Astrocyte (in vitro differentiated cells and primary cell): Measurements from ENCODE around the gene ATL2. TPM values are rescaled to one million over a fixed set of nuclear protein-coding genes. Genes with fewer than 3 reads are reported as not detected.

ENCODE experiments used
- DNase-seq: peaks from one replicate; pipeline ENCODE4 v3.0.0-alpha.2; 2010; ENCODE audit warnings: low read depth
- FAIRE-seq: peaks from 2 replicates; lab custom pipeline; 2011; peaks lifted over from hg19 to GRCh38; lab: Jason Lieb, UNC
- H2AFZ ChIP-seq: 2 replicates; pipeline ENCODE4 v1.6.0; 2012; ENCODE audit warnings: low read depth, low read length, inconsistent platforms
- H3K27ac ChIP-seq: 2 replicates; pipeline ENCODE4 v1.5.1; 2011; ENCODE audit warnings: low read depth, low read length, inconsistent platforms
- H3K27me3 ChIP-seq: 2 replicates; pipeline ENCODE4 v1.6.0; 2011; ENCODE audit warnings: low read length, inconsistent platforms; ENCODE audit not compliant: insufficient read depth
- H3K36me3 ChIP-seq: 2 replicates; pipeline ENCODE4 v1.5.1; 2011; ENCODE audit warnings: low read length, inconsistent platforms; ENCODE audit not compliant: insufficient read depth
- H3K4me1 ChIP-seq: 2 replicates; pipeline ENCODE4 v1.5.1; 2011; ENCODE audit warnings: low read length, inconsistent platforms; ENCODE audit not compliant: insufficient read depth
- H3K4me2 ChIP-seq: 2 replicates; pipeline ENCODE4 v1.6.0; 2012; ENCODE audit warnings: low read length, inconsistent platforms
- H3K4me3 ChIP-seq: 2 replicates; pipeline ENCODE4 v1.5.1; 2011; ENCODE audit warnings: low read depth, mild to moderate bottlenecking, low read length, inconsistent platforms; ENCODE audit not compliant: insufficient read depth
- H3K79me2 ChIP-seq: 2 replicates; pipeline ENCODE4 v1.6.0; 2012; ENCODE audit warnings: mild to moderate bottlenecking, low read length, inconsistent platforms; ENCODE audit not compliant: insufficient read depth
- H3K9ac ChIP-seq: 2 replicates; pipeline ENCODE4 v1.6.0; 2012; ENCODE audit warnings: mild to moderate bottlenecking, low read length, inconsistent platforms
- H3K9me3 ChIP-seq: 2 replicates; pipeline ENCODE4 v1.5.1; 2012; ENCODE audit warnings: low read depth, mild to moderate bottlenecking, low read length, inconsistent platforms; ENCODE audit not compliant: insufficient read depth
- H4K20me1 ChIP-seq: 2 replicates; pipeline ENCODE4 v1.6.0; 2012; ENCODE audit warnings: low read length, inconsistent platforms; ENCODE audit not compliant: insufficient read depth
- H3K27ac Mint-ChIP-seq: one replicate; pipeline ENCODE4 v1.8.0; 2021; ENCODE audit warnings: mild to moderate bottlenecking, mixed read lengths; ENCODE audit not compliant: unreplicated experiment
- H3K27me3 Mint-ChIP-seq: one replicate; pipeline ENCODE4 v1.8.0; 2021; ENCODE audit warnings: low read depth, mixed read lengths; ENCODE audit not compliant: unreplicated experiment
- H3K36me3 Mint-ChIP-seq: one replicate; pipeline ENCODE4 v1.8.0; 2021; ENCODE audit warnings: low read depth, mixed read lengths; ENCODE audit not compliant: unreplicated experiment
- H3K4me1 Mint-ChIP-seq: one replicate; pipeline ENCODE4 v1.8.0; 2021; ENCODE audit warnings: low read depth, mixed read lengths; ENCODE audit not compliant: unreplicated experiment
- H3K4me3 Mint-ChIP-seq: one replicate; pipeline ENCODE4 v1.8.0; 2021; ENCODE audit warnings: mild to moderate bottlenecking, moderate library complexity, mixed read lengths; ENCODE audit not compliant: unreplicated experiment
- H3K9me3 Mint-ChIP-seq: one replicate; pipeline ENCODE4 v1.8.0; 2021; ENCODE audit warnings: mild to moderate bottlenecking, mixed read lengths; ENCODE audit not compliant: unreplicated experiment
- CTCF ChIP-seq: IDR thresholded peaks from 2 replicates; pipeline ENCODE4 v1.5.1; 2011; ENCODE audit warnings: low read depth, mild to moderate bottlenecking, inconsistent platforms, low read length, moderate library complexity; ENCODE audit not compliant: insufficient read depth
- EZH2 ChIP-seq: IDR thresholded peaks from 2 replicates; pipeline ENCODE4 v1.6.1; 2012; ENCODE audit warnings: mild to moderate bottlenecking, low read length, inconsistent platforms; ENCODE audit not compliant: insufficient read depth
- total RNA-seq: library from RNA; stranded (reverse); gene quantifications from 2 replicates; pipeline ENCODE4 v1.2.1, GENCODE V29; 2021

Gene ATL2
- total RNA-seq, 1 donor from 2014 or later, result 34.9 TPM

GRCh38 chr2:38262069-38262871 lies 114.8 kb downstream of the ATL2 start:
- H3K4me3 ChIP-seq, result no peak overlapping the region
- TF ChIP-seq CTCF, result no peak
- no peak for TF ChIP-seq EZH2
- H3K9me3 Mint-ChIP-seq, result peaks cover 4% of the 10 kb centered on the region
- no peak overlapping the region for H3K4me2 ChIP-seq
- H4K20me1 ChIP-seq, result no peaks in the 10 kb centered on the region
- H3K27me3 ChIP-seq, result no peaks in the 10 kb centered on the region
- no peak for FAIRE-seq
- no peak overlapping the region for H3K9ac ChIP-seq
- no peaks in the 10 kb centered on the region for H3K36me3 Mint-ChIP-seq
- no peak overlapping the region for H3K27ac Mint-ChIP-seq
- H3K27ac ChIP-seq, result no peak overlapping the region
- no peaks in the 10 kb centered on the region for H3K79me2 ChIP-seq
- H3K27me3 Mint-ChIP-seq, result peaks cover 9% of the 10 kb centered on the region
- no peak overlapping the region for H3K4me3 Mint-ChIP-seq
- H3K9me3 ChIP-seq, result no peaks in the 10 kb centered on the region
- peaks cover 3% of the 10 kb centered on the region for H3K4me1 Mint-ChIP-seq
- no peaks in the 10 kb centered on the region for H3K4me1 ChIP-seq
- no peak overlapping the region for H2AFZ ChIP-seq
- H3K36me3 ChIP-seq, result no peaks in the 10 kb centered on the region
- DNase-seq, result no peak

- no peak overlapping the region for H3K4me3 Mint-ChIP-seq
- Histone ChIP-seq H4K20me1 (no peaks in the 10 kb centered on the region), H3K79me2 (no peaks in the 10 kb centered on the region), H3K9me3 (no peaks in the 10 kb centered on the region), H3K27ac (no peak overlapping the region), H2AFZ (no peak overlapping the region), H3K4me1 (no peaks in the 10 kb centered on the region), H3K4me2 (no peak overlapping the region), H3K36me3 (no peaks in the 10 kb centered on the region), H3K27me3 (no peaks in the 10 kb centered on the region), H3K9ac (no peak overlapping the region), H3K4me3 (no peak overlapping the region)
- peaks cover 3% of the 10 kb centered on the region for H3K4me1 Mint-ChIP-seq
- peaks cover 4% of the 10 kb centered on the region for H3K9me3 Mint-ChIP-seq
- TF ChIP-seq CTCF, result no peak
- TF ChIP-seq EZH2, result no peak
- DNase-seq (no peak), FAIRE-seq (no peak)
- H3K27ac Mint-ChIP-seq, result no peak overlapping the region
- no peaks in the 10 kb centered on the region for H3K36me3 Mint-ChIP-seq
- peaks cover 9% of the 10 kb centered on the region for H3K27me3 Mint-ChIP-seq
These were observed 115.5 kb downstream of the ATL2 start for GRCh38 chr2:38261569-38262068.

DNA sequence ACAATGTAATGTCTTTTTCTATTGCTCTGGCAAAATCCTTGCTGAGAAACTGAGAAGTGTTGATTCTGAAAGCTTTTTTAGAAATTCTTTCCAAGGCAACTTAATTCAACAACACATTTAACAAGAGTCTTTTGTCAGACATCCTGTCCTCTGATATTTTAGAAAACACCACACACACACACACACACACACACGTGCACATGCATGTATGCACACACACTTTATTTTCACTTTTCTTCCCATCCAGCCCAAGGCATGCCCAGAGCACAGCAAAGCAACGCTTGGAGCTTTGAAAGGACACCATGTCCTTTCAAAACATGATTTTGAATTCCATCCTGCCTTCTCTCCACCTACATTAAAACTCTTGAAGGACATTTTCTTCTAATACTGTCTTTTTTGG lies 116.1 kb downstream of the ATL2 start:
- Histone ChIP-seq H3K9ac (no peak overlapping the region), H4K20me1 (no peaks in the 10 kb centered on the region), H3K9me3 (no peaks in the 10 kb centered on the region), H3K4me3 (no peak overlapping the region), H3K4me1 (no peaks in the 10 kb centered on the region), H3K27ac (no peak overlapping the region), H3K36me3 (no peaks in the 10 kb centered on the region), H3K27me3 (no peaks in the 10 kb centered on the region), H3K4me2 (no peak overlapping the region), H3K79me2 (no peaks in the 10 kb centered on the region), H2AFZ (no peak overlapping the region)
- Mint-ChIP-seq H3K4me3 (no peak overlapping the region), H3K27me3 (peaks cover 9% of the 10 kb centered on the region), H3K27ac (no peak overlapping the region), H3K9me3 (peaks cover 4% of the 10 kb centered on the region), H3K36me3 (no peaks in the 10 kb centered on the region), H3K4me1 (peaks cover 3% of the 10 kb centered on the region)
- TF ChIP-seq CTCF (no peak), EZH2 (no peak)
- FAIRE-seq, result no peak
- no peak for DNase-seq
